Effector CD8-positive, alpha-beta T cell (primary cell): ENCODE data around the gene TRPM6.

ENCODE experiments used
- DNase-seq: peaks from one replicate; lab custom pipeline; 2025; lab: John Stamatoyannopoulos, UW

TRPM6 gene

DNA sequence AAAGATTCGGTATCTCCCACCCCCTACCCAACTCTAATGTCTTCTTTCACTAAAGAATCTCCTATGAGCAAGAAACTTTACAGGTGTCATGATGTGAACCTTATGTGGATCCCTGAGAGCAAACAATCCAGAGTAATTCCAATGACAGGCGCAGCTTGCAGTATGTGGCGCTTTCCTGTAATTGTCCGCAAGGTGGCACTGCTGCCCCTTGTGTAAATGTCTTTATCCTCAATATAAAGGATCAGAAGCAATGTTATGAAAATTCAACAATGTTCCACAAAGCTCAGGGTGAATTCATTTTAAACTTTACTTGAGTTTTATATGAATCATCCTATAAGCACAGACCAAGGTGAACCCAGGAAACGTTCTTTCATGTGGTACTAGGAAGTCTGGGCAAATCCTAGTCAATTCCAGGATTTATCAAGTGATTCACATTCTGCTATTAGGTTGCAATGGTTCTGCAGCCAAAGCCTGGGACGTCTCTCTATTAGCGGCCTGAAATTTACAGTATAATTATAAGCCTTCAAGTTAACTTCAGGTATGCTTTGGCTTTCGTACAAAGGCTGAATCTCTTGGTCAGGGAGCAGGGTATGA is 113.7 kb downstream of the TRPM6 start:
- peak; percentile 53 for DNase-seq

DNA sequence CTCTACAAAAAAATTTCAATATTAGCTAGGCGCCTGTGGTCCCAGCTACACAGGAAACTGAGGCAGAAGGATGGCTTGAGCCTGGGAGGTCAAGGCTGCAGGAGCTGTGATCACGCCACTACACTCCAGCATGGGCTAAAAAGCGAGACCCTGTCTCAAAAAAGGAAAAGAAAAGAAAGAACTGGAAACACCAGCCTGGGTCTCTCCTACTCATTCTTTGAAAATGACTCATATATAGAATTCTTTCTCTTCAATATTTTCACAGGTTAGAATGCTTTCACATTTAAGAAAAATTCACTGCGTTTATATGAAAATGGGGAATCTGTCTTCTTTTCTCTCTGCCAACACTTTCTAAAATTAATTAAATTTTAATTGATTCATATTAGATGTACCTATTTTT is 115.6 kb downstream of the TRPM6 start:
- no peak for DNase-seq

DNA sequence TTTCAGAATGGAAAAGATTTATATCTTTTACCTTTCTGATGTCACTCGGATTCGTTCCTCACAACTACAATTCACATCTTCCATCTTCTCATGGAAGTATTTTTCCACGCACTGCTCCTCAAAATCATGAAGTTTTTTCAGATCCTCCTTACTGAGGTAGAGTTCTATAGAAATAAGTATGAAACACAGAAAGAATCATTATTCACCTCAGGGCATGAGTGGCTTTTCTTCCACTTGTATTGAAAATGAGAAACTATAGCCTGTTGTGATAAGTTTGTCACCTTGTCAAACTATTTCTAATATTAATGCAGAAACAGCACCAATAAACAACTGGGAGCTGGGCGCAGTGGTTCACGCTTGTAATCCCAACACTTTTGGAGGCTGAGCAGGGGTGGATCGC is 116.0 kb downstream of the TRPM6 start:
- no peak for DNase-seq

DNA sequence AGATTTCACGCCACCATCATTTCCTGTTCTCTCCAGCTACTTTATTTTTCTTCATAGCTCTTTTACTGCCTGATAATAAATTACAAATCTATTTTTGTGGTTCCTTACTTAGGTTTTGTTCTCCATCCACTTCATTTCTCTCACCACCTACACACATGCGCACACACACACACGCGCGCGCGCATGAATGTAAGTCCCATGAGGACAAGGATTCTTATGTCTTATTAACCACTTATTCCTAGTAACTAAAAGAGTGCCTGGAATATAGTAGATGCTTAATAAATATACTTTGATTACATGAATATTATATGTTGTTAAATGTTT is 116.5 kb downstream of the TRPM6 start:
- DNase-seq, result no peak

DNA sequence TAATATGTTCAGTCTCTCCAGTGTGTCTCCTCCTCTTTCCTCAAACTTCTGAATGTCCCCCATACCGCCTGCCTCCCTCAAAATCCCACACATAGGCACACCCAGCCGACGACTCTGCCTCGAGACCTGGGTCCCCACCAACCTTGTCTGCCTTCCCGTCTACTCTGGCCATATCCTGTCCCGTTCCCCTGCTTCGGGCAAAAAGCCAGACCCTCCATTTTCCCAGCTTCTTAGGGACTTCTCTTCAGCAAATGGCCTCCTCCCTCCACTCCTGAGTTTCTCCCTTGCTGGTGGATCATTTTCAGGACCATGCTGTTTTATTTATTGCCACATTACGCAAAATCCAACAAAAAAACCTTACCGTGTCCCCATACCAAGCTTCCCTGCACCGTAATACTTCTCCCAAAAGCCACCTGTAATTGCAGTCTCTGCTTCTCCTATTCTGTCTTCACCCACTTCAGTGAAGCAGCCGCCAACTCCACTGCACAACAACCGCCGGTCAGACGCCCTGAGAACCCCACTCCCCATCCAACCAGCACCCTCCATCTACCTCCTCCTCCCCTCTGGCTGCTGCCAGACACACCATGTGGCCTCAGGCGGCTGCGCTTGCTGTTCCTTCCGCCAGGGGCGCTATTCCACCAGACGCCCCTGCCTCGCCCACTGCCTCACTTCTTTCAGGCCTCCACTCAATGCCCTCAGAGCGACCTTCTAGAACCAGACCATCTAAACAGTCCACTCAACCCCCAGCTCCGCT is 117.0 kb downstream of the TRPM6 start:
- no peak for DNase-seq

DNA sequence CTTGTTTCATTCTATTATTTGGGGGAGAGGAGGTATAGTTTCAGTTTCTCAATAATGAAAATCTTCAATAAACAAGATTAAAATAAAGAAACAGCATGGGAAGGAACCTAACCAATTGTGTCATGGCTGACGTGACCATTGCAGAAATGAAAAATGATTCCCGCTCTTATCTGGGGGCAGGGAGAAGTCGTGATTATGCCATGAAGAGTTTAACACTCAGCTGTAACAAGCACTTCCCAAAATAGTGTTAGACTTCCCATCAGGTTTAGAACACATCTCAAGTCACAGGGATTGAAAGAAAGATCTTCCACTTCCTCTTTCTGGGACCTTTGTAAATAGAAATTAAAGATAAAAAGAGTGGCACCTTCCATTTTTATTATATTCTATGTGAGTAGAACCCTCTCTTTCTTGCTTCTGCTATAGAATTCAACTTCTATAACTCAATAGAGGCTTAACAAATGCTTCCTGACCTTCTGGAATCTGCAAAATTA is 122.2 kb downstream of the TRPM6 start:
- no peak for DNase-seq

DNA sequence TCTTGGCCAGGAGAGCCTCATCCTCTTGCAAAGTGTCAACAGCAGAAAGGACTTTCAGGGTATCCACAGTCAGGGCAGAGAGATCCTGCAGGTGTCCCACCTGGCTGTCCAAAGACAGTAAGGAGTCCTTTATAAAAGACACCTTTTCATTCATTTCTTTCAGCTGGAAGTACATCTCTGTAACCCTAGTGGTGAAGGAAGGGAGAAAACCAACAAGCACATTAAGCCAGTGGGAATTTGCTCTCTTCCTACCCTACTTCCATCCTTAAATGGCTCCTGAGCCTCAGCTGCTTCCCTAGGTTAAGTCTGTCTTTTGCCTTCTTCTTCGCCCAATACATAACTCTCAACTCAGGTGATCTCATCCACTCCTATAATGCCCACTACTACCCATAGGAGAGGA is 124.8 kb downstream of the TRPM6 start:
- no peak for DNase-seq

DNA sequence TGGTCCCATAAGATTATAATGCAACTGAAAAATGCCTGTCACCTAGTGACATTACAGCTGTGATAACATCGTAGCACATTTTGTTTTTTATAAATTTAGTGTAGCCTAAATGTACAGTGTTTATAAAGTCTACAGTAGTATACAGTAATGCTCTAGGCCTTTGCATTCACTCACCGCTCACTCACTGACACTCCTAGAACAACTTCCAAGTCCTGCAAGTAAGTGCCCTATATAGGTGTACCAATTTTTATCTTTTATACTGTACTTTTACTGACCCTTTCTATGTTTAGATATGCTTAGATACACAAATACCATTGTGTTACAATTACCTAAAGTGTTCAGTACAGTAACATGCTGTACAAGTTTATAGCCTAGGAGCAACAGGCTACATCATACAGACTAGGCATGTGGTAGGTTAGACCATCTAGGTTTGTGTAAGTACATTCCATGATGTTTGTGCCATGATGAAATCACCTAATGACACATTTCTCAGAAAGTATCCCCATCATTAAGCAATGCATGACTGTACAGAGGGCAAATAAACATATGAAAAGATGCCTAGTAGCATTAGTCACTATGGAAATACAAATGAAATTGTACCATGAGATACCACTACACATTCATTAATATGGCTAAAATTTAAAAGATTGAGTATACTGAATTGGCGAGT is 127.6 kb downstream of the TRPM6 start:
- no peak for DNase-seq

DNA sequence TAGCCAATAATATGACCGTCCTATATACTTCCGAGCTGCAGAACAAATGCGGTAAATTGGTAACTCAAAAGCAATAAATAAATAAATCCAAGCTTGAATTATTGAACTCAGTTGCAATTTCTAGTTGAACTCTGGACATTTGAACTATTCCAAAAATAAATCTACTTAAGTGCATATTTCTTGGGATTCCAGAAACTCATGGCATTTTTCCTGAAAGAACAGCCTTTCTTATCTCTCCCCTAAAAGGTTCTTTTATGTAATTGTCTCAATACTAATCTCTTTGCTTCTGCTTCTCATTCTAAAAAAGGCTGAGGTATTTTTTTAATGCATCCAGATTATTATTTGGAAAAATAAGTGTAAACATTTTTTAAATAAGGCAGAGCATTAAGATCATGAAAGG is 131.7 kb downstream of the TRPM6 start:
- DNase-seq, result no peak

DNA sequence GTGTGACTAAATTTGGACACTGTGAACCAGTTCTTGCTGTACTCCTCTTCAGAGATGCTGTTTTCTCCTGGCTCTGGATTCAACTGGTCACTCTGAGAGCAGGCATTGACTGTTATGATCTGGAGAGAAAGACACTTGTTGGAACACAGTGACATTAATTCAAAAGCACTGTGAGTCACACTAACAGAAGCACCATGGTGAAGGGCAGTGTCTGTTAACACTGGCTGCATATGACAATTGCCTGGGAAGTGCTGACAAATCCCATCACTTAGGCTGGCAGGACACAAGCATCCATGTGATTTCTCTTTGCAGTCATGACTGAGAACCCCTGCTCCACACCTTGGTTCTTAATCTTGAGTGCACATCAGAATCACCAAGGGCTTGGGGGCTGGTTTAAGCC is 132.4 kb downstream of the TRPM6 start:
- no peak for DNase-seq

DNA sequence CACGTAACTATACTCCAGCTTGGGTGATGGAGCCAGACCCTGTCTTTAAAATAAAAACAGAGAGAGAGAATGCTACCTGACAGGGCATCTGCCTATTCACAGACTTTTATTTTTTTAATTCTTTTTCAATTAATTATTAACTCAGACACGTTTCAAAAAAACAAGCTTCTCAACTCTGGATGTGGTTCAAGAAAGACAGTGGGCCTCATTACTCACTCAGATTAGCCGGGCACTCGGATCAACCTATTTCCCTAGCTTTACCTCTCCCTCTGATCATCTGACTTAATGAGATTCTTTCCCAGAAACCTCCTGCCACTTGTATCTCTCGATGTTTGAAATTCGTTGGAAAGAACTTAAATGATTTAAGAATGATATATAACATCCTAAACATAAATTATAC is 134.1 kb downstream of the TRPM6 start:
- no peak for DNase-seq

DNA sequence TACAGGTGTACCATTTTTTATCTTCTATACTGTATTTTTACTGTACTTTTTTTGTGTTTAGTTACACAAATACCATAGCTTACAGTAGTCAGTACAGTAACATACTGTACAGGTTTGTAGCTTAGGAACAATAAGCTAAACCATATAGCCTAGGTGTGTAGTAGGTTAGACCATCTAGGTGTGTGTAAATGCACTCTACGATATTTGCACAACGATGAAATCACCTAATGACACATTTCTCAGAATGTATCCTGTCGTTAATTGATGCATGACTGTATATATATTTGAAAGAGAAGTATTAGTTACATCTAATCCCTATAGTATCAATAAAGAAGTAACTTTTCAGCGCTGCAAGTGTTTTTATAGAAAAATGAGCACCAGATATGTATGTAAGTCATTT is 138.8 kb downstream of the TRPM6 start:
- no peak for DNase-seq

DNA sequence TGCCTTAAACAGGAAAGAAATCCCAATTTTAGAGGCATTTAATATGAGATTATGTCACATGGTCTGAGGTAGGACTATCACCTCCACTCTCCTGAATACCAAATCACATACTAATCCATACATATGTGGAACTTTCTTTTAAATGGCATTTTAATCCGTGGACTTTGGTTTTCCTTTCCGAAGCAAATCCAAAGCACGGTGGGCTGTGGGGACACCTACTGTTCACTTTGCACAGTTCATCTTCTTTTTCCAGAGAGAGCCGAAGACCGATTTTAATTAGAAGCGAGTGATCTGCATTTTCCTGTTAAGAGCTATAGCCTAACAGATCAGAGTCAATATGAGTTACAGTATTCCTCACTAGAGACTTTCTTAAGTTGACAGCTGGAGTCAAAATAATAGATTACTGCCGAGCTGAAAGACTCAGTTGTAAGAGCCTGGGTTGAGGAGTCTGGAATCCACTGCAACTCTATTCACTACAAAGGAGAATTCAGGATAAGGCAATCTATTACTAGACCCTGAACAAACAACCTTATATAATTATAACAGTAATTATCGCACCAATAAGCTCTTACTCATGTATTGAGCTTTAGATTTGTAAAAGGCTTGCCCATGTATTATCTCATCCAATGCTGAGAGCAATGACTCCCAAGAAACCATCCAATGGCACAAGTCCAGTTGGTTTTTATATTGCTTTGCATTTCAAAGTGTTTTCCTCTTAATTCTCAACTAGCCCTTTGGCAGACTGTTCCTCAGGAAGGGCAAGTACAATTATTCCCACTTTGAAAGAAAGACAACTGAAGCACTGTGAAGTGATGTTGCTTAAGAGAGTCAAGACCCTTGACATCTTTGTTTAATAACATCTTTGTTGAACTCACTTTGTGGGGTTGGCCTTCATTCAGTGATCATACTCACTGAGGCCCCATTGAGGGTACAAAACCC is 144.7 kb downstream of the TRPM6 start:
- DNase-seq, result no peak

DNA sequence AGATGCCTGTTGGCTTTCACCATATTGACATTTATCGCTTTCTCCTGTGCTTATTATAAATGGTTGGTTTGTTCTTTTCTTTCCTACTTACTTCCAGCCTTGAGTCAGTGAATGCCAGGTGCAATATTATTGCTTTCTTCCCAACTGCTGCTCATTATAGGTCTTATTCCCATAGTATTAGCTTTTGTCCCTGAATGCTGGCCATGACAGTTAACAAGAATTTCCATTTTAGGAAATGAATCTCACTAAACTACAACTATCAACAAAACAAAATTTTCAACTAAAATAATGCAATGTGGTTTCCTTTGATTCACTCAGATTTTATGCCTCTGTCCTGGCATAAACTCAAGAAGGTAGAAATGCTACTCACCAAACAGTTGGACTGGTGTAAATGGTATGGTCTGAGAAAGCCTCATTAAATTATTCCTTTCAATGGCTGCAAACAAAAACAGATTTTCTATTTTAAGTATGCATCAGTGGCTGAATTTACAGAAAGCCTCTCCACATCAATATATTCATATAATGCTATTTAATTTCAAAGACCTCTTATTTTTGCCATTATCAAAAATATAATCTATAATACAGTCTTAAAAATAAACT is 145.4 kb downstream of the TRPM6 start:
- no peak for DNase-seq

DNA sequence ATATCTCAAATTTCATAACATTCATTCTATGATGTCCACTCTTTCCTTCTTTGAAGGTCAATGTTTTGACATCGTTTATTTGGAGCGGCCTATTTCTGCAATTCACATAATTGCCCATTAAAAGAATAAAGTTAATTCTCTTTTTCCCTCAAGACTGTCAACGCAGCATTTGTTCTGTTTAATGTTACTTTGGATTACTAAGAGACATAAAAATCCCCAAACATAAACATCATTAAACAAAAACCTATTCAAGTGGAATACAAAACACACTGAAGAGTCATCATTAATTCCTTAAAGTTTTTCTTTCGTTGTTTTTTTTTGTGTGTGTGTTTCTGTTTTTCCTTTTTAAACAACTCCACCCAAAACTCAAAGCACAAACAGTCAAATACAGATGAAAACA is 151.1 kb downstream of the TRPM6 start:
- no peak for DNase-seq

DNA sequence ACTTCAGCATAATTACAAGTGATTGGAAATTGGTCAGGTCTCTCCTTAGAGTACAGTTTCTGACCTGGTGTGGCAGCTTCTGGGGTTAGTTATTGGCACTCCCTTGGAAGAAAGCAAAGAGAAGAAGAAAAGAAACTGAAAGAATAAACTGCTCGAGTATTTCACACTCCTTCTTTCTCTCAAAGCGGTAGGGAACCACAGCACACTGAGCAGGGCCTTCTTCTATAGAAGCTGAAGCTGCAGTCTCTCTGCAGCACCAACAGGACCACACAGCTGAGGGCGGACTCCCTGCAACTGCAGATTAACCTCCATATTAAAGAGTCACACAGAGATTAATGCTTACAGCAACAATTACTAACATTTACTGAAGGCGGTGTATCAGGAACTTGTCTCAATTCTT is 152.0 kb downstream of the TRPM6 start:
- no peak for DNase-seq

DNA sequence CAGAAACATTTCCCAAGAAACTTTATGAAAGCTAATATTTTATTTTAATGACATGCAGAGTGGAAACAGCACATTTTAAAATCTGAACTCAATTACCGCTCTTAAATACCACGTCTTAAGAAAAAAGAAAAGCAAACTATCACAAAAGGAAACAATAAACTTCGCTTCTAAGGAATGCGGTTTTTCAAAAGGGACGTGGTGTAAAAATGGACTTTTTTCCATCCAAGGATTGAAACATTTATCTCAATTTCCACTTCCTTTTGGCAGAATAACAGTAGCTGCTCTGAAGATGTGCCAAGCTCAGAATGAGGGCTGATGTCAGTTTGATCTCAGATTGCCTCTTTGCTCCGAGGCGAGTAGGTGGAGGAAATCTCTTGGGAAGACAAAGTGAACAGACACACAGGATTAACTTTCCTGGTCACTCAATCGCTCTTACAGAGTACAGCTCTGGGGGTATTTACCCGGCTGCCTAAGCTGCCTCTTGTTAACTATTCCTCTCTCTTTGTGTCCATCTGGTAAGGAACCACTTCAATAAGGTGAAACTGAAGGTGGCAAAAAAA is 158.5 kb downstream of the TRPM6 start:
- no peak for DNase-seq

DNA sequence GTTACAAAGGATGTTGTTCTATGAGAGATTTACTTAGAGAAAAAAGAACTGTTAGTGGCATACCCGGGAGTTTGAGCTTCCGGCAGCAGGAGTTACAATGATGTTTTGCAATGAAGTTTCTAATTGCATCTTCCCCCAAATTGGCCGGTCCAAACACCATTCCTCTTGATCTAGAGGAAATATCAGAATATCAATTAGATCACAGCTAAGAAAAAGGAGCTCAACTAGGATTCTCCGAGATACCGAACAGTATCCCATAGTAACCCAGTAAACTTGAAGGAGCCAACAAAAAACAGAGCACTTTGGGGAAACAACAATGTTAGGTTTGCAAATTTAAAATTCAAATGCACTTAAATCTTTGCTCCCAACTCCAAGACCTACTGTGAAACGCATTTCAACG is 159.5 kb downstream of the TRPM6 start:
- DNase-seq, result no peak

DNA sequence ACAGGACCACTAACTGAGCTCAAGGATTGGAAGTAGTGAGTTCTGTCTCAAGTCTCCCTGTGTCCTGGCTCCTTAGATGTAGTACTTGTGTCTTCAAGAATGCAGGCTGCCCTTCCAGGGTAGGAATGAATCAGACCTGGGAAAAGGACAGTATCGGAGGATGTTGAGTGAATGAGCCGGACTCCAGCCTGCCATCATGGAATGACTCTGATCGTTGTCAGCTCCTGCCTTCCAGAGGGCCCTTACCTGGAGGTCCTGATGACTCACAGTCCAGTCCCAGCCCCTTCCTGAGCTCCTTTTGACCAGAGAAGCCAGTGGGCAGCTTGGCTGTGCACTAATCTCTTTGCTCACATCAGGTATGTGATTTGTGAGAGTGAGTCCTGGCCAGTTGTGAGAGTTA is 161.1 kb downstream of the TRPM6 start:
- no peak for DNase-seq

DNA sequence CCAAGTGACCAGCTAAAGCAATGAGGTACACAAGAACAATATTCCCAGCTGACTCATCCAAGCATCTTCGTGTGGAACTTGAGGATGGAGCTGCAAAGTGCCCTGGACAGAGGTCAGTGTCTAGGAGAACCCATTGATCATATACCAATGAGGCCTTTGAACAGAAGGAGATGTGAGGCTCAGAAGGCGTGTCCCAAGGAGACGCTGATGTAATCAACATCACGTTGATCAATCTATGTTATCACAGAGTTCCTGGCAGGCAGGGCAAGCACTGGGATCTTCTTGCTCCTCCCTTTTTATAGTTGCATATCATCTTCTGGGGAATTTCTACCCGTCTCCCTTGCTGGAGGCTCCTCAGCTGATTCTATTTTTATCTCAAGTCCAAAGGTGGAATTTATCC is 163.4 kb downstream of the TRPM6 start:
- no peak for DNase-seq
